Measurements from ENCODE around the gene MED23. TPM values are rescaled to one million over a fixed set of nuclear protein-coding genes. Genes with fewer than 3 reads are reported as not detected.

The MED23 gene
- total and polyA plus RNA-seq, 9 of the 15 experiments (the other 6 are each of a cell fraction or from before 2014, with no cell fraction given), result 13.7 to 61.2 (median 27.2) TPM

GRCh38 chr6:131644921-131645320 lies 16.9 kb upstream of the MED23 start:
- CTCF ChIA-PET (ENCODE audit: low intra/inter-chr PET ratio), result no interaction called here
- Histone ChIP-seq H3K9ac (ENCODE audit: insufficient read depth in 1 of 2, low read depth in 2 of 2, low read length in 2 of 2) (no peak overlapping the region), H3K36me3 (ENCODE audit: control insufficient read depth, insufficient read depth, low read length) (peaks cover 14% of the 10 kb centered on the region; the same call in 1 of the 3 replicates), H2AFZ (ENCODE audit: low read depth, low read length) (no peak overlapping the region), H3K9me3 (replicated peaks; ENCODE audit: control insufficient read depth, insufficient read depth, low read depth, low read length) (peaks cover 2% of the 10 kb centered on the region; the same call in 1 of the 2 replicates), H3K79me2 (ENCODE audit: control insufficient read depth, insufficient read depth, low read length) (peaks cover 68% of the 10 kb centered on the region), H3K4me2 (ENCODE audit: insufficient read depth, low read length) (peak overlapping the region; percentile 2; the same call in 1 of the 2 replicates), H3K4me3 (no peak overlapping the region), H3K9me1 (ENCODE audit: control insufficient read depth, insufficient read depth, low read length) (no peaks in the 10 kb centered on the region), H3K27me3 (ENCODE audit: control insufficient read depth in 2 of 2, insufficient read depth in 2 of 2, low read length in 2 of 2) (no peaks in the 10 kb centered on the region), H4K20me1 (replicated peaks; ENCODE audit: control insufficient read depth, insufficient read depth, low read length) (no peaks in the 10 kb centered on the region), H3K27ac (ENCODE audit: extremely low read depth, low read depth, low read length) (no peak overlapping the region), H3K4me1 (replicated peaks in 1 of 2; ENCODE audit: control insufficient read depth in 2 of 2, insufficient read depth in 2 of 2, low read length in 2 of 2) (peaks cover 16 to 62% of the 10 kb centered on the region in 2 experiments)
- TF ChIP-seq CEBPB (tag; IDR thresholded peaks at IDR 0.05), result no peak
- TF ChIP-seq ZNF140 (CRISPR knock-in tag; IDR thresholded peaks at IDR 0.05), result no peak
- TF ChIP-seq ZNF764 (CRISPR knock-in tag; IDR thresholded peaks at IDR 0.05; ENCODE audit: low read depth), result no peak
- no peak for TF ChIP-seq RFX7 (CRISPR knock-in tag; IDR thresholded peaks at IDR 0.05)
- no peak for TF ChIP-seq SLC30A9 (CRISPR knock-in tag; IDR thresholded peaks at IDR 0.05)
- no peak for TF ChIP-seq SAP30 (IDR thresholded peaks at IDR 0.05; ENCODE audit: borderline replicate concordance, insufficient read depth, low read depth, low read length, poor library complexity, severe bottlenecking)
- TF ChIP-seq, protein P1, sequence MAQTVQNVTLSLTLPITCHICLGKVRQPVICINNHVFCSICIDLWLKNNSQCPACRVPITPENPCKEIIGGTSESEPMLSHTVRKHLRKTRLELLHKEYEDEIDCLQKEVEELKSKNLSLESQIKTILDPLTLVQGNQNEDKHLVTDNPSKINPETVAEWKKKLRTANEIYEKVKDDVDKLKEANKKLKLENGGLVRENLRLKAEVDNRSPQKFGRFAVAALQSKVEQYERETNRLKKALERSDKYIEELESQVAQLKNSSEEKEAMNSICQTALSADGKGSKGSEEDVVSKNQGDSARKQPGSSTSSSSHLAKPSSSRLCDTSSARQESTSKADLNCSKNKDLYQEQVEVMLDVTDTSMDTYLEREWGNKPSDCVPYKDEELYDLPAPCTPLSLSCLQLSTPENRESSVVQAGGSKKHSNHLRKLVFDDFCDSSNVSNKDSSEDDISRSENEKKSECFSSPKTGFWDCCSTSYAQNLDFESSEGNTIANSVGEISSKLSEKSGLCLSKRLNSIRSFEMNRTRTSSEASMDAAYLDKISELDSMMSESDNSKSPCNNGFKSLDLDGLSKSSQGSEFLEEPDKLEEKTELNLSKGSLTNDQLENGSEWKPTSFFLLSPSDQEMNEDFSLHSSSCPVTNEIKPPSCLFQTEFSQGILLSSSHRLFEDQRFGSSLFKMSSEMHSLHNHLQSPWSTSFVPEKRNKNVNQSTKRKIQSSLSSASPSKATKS (CRISPR knock-in tag; IDR thresholded peaks at IDR 0.05), result no peak
- no peak for TF ChIP-seq EHMT2 (IDR thresholded peaks at IDR 0.05)
- no peak for TF ChIP-seq ZNF518B (CRISPR knock-in tag; IDR thresholded peaks at IDR 0.05)
- no peak for TF ChIP-seq ZBTB9 (CRISPR knock-in tag; IDR thresholded peaks at IDR 0.05)
- TF ChIP-seq EZH2 (IDR thresholded peaks at IDR 0.05; ENCODE audit: borderline replicate concordance, low read depth, low read length), result no peak
- no peak for TF ChIP-seq GABPB2 (CRISPR knock-in tag; conservative IDR thresholded peaks at IDR 0.05)
- no peak for TF ChIP-seq ESRRA (IDR thresholded peaks at IDR 0.05; ENCODE audit: borderline replicate concordance, low read depth)
- no peak for TF ChIP-seq XRCC3 (IDR thresholded peaks at IDR 0.05)
- intact Hi-C loops (cut with micrococcal nuclease) (no loop called here), in situ Hi-C loops (cut with MboI) (loop anchor here (25.0 kb wide), 1 partner anchor 1167 kb away; the partner anchor contains the start of gene RPS12)
- no peak for DNase-seq (ENCODE audit: extremely low read depth in 1 of 4, low spot score in 3 of 4)
- 73% methylated on average over 1 of the region's 1 CpG for WGBS (ENCODE audit: insufficient coverage, low coverage, missing lambda C conversion rate)
- POLR2A ChIA-PET, result interaction anchor here (0.8 to 1.9 kb wide), 2 partner anchors 12 to 16 kb away, joined by 3 to 4 read pairs; no protein-coding TSS in a partner anchor
- FAIRE-seq, result no peak
- BruUV-seq (replicated peaks), result no TSS peak
- ATAC-seq, result no peak
